Activated naive CD4-positive, alpha-beta T cell treated with anti-CD3 and anti-CD28 coated beads, Interleukin-2, amount 50 U/mL, for 16 hours (primary cell): ENCODE results near the gene PITPNC1.

Source experiments
- DNase-seq: peaks from one replicate; pipeline ENCODE4 v3.0.0-alpha.2; 2020

The PITPNC1 gene

GRCh38 chr17:67659028-67659427 lies 281.9 kb downstream of the PITPNC1 start:
- no peak for DNase-seq

GRCh38 chr17:67662712-67663111 lies 285.6 kb downstream of the PITPNC1 start:
- DNase-seq = no peak

GRCh38 chr17:67663457-67663856 lies 286.4 kb downstream of the PITPNC1 start:
- DNase-seq = no peak

- no peak for DNase-seq
Observed at GRCh38 chr17:67666028-67666427, 288.9 kb downstream of the PITPNC1 start.

- DNase-seq = no peak
Observed at GRCh38 chr17:67666710-67667109, 289.6 kb downstream of the PITPNC1 start.

GRCh38 chr17:67671493-67671892 lies 294.4 kb downstream of the PITPNC1 start:
- no peak for DNase-seq

- DNase-seq = no peak
Observed at GRCh38 chr17:67672592-67673335, 295.7 kb downstream of the PITPNC1 start.

GRCh38 chr17:67675481-67675880 lies 298.4 kb downstream of the PITPNC1 start:
- no peak for DNase-seq

GRCh38 chr17:67676305-67676704 lies 299.2 kb downstream of the PITPNC1 start:
- no peak for DNase-seq

- no peak for DNase-seq
Observed at GRCh38 chr17:67678414-67678813, 301.3 kb downstream of the PITPNC1 start.

- DNase-seq = no peak
Observed at GRCh38 chr17:67679225-67679624, 302.1 kb downstream of the PITPNC1 start.

GRCh38 chr17:67679721-67680120 lies 302.6 kb downstream of the PITPNC1 start:
- no peak for DNase-seq

- DNase-seq = no peak
Observed at GRCh38 chr17:67680445-67681224, 303.6 kb downstream of the PITPNC1 start.

GRCh38 chr17:67682196-67682595 lies 305.1 kb downstream of the PITPNC1 start:
- DNase-seq = no peak

- no peak for DNase-seq
Observed at GRCh38 chr17:67685351-67685750, 308.3 kb downstream of the PITPNC1 start.

GRCh38 chr17:67686241-67686640 lies 309.2 kb downstream of the PITPNC1 start:
- DNase-seq = no peak

GRCh38 chr17:67687511-67687910 lies 310.4 kb downstream of the PITPNC1 start:
- DNase-seq = no peak

GRCh38 chr17:67689534-67690177 lies 312.6 kb downstream of the PITPNC1 start:
- peak; percentile 35 for DNase-seq

- no peak for DNase-seq
Observed at GRCh38 chr17:67693811-67694210, 316.7 kb downstream of the PITPNC1 start.

GRCh38 chr17:67696347-67696746 lies 319.3 kb downstream of the PITPNC1 start:
- no peak for DNase-seq

GRCh38 chr17:67696853-67697498 lies 319.9 kb downstream of the PITPNC1 start:
- DNase-seq = no peak

GRCh38 chr17:67700037-67700724 lies 323.1 kb downstream of the PITPNC1 start:
- DNase-seq = no peak

- DNase-seq = no peak
Observed at GRCh38 chr17:67700725-67701119, 323.6 kb downstream of the PITPNC1 start.
